PC-9 (cell line): Measurements from ENCODE around the gene ARID3B. TPM values are rescaled to one million over a fixed set of nuclear protein-coding genes. Genes with fewer than 3 reads are reported as not detected.

ENCODE experiments used
- BruUV-seq: library from RNA; stranded (reverse); fragments of 400-500 nt; replicated peaks from 2 replicates; lab custom pipeline; 2021; lab: Mats Ljungman, UMichigan
- CTCF ChIA-PET: fragments of 300-600 bp; sonication (Branson Sonifier 250); formaldehyde crosslinking; loops from one replicate; lab custom pipeline; 2022; ENCODE audit warnings: antibody characterized with exemption; lab: Charles Lee
- POLR2A ChIA-PET: fragments of 300-600 bp; sonication (Branson Sonifier 250); formaldehyde crosslinking; loops from one replicate; lab custom pipeline; 2022; ENCODE audit warnings: antibody characterized with exemption; ENCODE audit not compliant: unreplicated experiment; lab: Charles Lee
- DNase-seq, 2 experiments: peaks; one replicate each; pipeline versions ENCODE4 v3.0.0 to v3.0.0-alpha.2; 2015 to 2022; ENCODE audit warnings: mixed read lengths in 1 of 2
- H2AFZ ChIP-seq: fragments of 200-600 bp; sonication (generic); 2 replicates; pipeline ENCODE4 v1.8.1; 2017; ENCODE audit warnings: antibody characterized with exemption
- H3F3A ChIP-seq: fragments of 200-600 bp; sonication (generic); 2 replicates; pipeline ENCODE4 v1.8.1; 2017; ENCODE audit warnings: antibody characterized with exemption, mild to moderate bottlenecking, low read depth; ENCODE audit not compliant: insufficient read depth
- H3K27ac ChIP-seq: fragments of 200-600 bp; sonication (generic); 2 replicates; pipeline ENCODE4 v1.6.1; 2016; ENCODE audit warnings: mixed run types
- H3K27me3 ChIP-seq: fragments of 200-600 bp; sonication (generic); 2 replicates; pipeline ENCODE4 v1.6.1; 2016; ENCODE audit warnings: low read depth, mixed run types; ENCODE audit not compliant: insufficient read depth
- H3K36me3 ChIP-seq: fragments of 200-600 bp; sonication (generic); 2 replicates; pipeline ENCODE4 v1.6.1; 2016; ENCODE audit warnings: low read depth, mixed run types
- H3K4me1 ChIP-seq: fragments of 200-600 bp; sonication (generic); replicated peaks from 2 replicates; pipeline ENCODE4 v1.6.1; 2016; ENCODE audit warnings: mixed run types; ENCODE audit not compliant: insufficient read depth
- H3K4me2 ChIP-seq: fragments of 200-600 bp; sonication (generic); 2 replicates; pipeline ENCODE4 v1.6.1; 2017; ENCODE audit warnings: mixed run types
- H3K4me3 ChIP-seq: fragments of 200-600 bp; sonication (generic); 2 replicates; pipeline ENCODE4 v1.6.1; 2016; ENCODE audit warnings: mixed run types
- H3K79me2 ChIP-seq: fragments of 200-600 bp; sonication (generic); 2 replicates; pipeline ENCODE4 v1.6.1; 2017; ENCODE audit warnings: low read depth, mixed run types
- H3K9me2 ChIP-seq: fragments of 200-600 bp; sonication (generic); 2 replicates; pipeline ENCODE4 v1.8.1; 2017; ENCODE audit warnings: mild to moderate bottlenecking; ENCODE audit not compliant: insufficient read depth
- H3K9me3 ChIP-seq: fragments of 200-600 bp; sonication (generic); 2 replicates; pipeline ENCODE4 v1.8.1; 2016; ENCODE audit warnings: low read depth; ENCODE audit not compliant: insufficient read depth
- H4K20me1 ChIP-seq: fragments of 200-600 bp; sonication (generic); 2 replicates; pipeline ENCODE4 v1.8.1; 2017; ENCODE audit not compliant: insufficient read depth
- CTCF ChIP-seq: fragments of 200-600 bp; sonication (generic); conservative IDR thresholded peaks from 2 replicates; pipeline ENCODE4 v1.6.1; 2017; ENCODE audit warnings: mixed run types, antibody characterized with exemption, mild to moderate bottlenecking, moderate library complexity
- EZH2 ChIP-seq: fragments of 200-600 bp; sonication (generic); IDR thresholded peaks from 2 replicates; pipeline ENCODE4 v1.8.0; 2017; ENCODE audit warnings: antibody characterized with exemption, low read depth
- intact Hi-C: fragments of 100-400 bp; cut with micrococcal nuclease; formaldehyde crosslinking; loops from one replicate; pipeline ENCODE4 v1.10.0; 2022; ENCODE audit not compliant: unreplicated experiment
- total RNA-seq: library from RNA; stranded (reverse); gene quantifications from 2 replicates; pipeline ENCODE4 v1.2.3, GENCODE V29; 2021

Gene ARID3B
- total RNA-seq, 1 experiment from 2014 or later: 9.6 TPM

GRCh38 chr15:74603789-74604705 lies 63.0 kb downstream of the ARID3B start:
- Histone ChIP-seq H3K4me3 (no peak overlapping the region), H3K4me1 (no peaks in the 10 kb centered on the region), H3K79me2 (no peaks in the 10 kb centered on the region), H3K27me3 (peaks cover 11% of the 10 kb centered on the region; the same call in 1 of the 2 replicates), H3K27ac (no peak overlapping the region), H4K20me1 (no peaks in the 10 kb centered on the region), H3K9me2 (no peaks in the 10 kb centered on the region), H3F3A (no peaks in the 10 kb centered on the region), H2AFZ (no peak overlapping the region), H3K9me3 (no peaks in the 10 kb centered on the region), H3K36me3 (no peaks in the 10 kb centered on the region), H3K4me2 (no peak overlapping the region)
- POLR2A ChIA-PET: interaction anchor here (0.6 to 0.9 kb wide), 2 partner anchors 12 to 251 kb away, joined by 4 to 8 read pairs; no protein-coding TSS in a partner anchor
- CTCF ChIA-PET: no interaction called here
- TF ChIP-seq EZH2 (no peak), CTCF (no peak)
- BruUV-seq: no TSS peak
- intact Hi-C loops: no loop called here
- no peak for DNase-seq

GRCh38 chr15:74604983-74605794 lies 64.2 kb downstream of the ARID3B start:
- no TSS peak for BruUV-seq
- Histone ChIP-seq H3K9me3 (no peaks in the 10 kb centered on the region), H3K9me2 (no peaks in the 10 kb centered on the region), H3K4me3 (no peak overlapping the region), H2AFZ (no peak overlapping the region), H3K27ac (no peak overlapping the region), H3K27me3 (peaks cover 18% of the 10 kb centered on the region), H3K4me2 (no peak overlapping the region), H3K79me2 (no peaks in the 10 kb centered on the region), H3F3A (no peaks in the 10 kb centered on the region), H3K36me3 (no peaks in the 10 kb centered on the region), H3K4me1 (no peaks in the 10 kb centered on the region), H4K20me1 (no peaks in the 10 kb centered on the region)
- CTCF ChIA-PET: no interaction called here
- no peak for TF ChIP-seq CTCF
- no peak for TF ChIP-seq EZH2
- no peak for DNase-seq
- intact Hi-C loops: no loop called here
- POLR2A ChIA-PET: no interaction called here

- Histone ChIP-seq H3K4me3 (no peak overlapping the region), H3K36me3 (no peaks in the 10 kb centered on the region), H3K4me1 (no peaks in the 10 kb centered on the region), H3K9me2 (no peaks in the 10 kb centered on the region), H3F3A (no peaks in the 10 kb centered on the region), H3K79me2 (no peaks in the 10 kb centered on the region), H2AFZ (no peak overlapping the region), H3K9me3 (no peaks in the 10 kb centered on the region), H3K27me3 (peaks cover 20% of the 10 kb centered on the region), H3K4me2 (no peak overlapping the region), H3K27ac (no peak overlapping the region), H4K20me1 (no peaks in the 10 kb centered on the region)
- intact Hi-C loops: no loop called here
- ChIA-PET CTCF (no interaction called here), POLR2A (no interaction called here)
- no peak for TF ChIP-seq CTCF
- DNase-seq: no peak
- BruUV-seq: no TSS peak
Measured at GRCh38 chr15:74605795-74606150, 64.8 kb downstream of the ARID3B start.
